D721Med (cell line): ENCODE results near the gene PRKX.
"Not testable (repeated sequence)": the region's sequence is repeated elsewhere in the genome, so short reads cannot be mapped to it uniquely, and the experiment has no call there.

Source experiments
- DNase-seq: peaks from one replicate; pipeline ENCODE4 v3.0.0; 2011; ENCODE audit warnings: low spot score; ENCODE audit not compliant: insufficient read length
- FAIRE-seq: peaks from 2 replicates; lab custom pipeline; 2011; peaks lifted over from hg19 to GRCh38; lab: Jason Lieb, UNC
- CTCF ChIP-seq: IDR thresholded peaks from 2 replicates; pipeline ENCODE4 v1.5.1; 2012; ENCODE audit warnings: mild to moderate bottlenecking, control low read depth; ENCODE audit not compliant: insufficient read depth; ENCODE audit errors: missing control alignments

PRKX gene

DNA sequence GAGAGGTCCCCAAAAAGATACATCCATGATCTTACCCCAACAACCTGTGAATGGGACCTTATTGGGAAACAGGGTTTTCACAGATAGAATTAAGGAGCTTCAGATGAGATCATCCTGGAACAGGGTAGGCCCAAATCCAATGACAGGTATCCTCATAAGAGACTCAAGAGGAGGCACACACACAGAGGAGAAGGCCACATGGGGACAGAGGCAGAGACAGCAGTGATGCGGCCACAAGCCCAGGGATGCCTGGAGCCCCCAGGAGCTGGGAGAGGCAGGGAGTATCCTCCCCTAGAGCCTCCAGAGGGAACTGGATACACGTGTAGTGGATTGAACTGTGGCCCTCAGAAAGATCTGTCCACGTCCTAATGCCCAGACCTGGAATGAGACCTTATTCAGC is 82.3 kb downstream of the PRKX start:
- DNase-seq: no peak
- TF ChIP-seq CTCF: no peak
- no peak for FAIRE-seq

- DNase-seq: no peak
- TF ChIP-seq CTCF: no peak
- peak; percentile 11 for FAIRE-seq
These were observed 85.9 kb downstream of the PRKX start for GRCh38 chrX:3627594-3627993.

GRCh38 chrX:3621414-3621813 is 92.0 kb downstream of the PRKX start:
- TF ChIP-seq CTCF: no peak
- no peak for FAIRE-seq
- no peak for DNase-seq

- not testable (repeated sequence) for FAIRE-seq
These were observed 101.7 kb downstream of the PRKX start for GRCh38 chrX:3611744-3612143.

DNA sequence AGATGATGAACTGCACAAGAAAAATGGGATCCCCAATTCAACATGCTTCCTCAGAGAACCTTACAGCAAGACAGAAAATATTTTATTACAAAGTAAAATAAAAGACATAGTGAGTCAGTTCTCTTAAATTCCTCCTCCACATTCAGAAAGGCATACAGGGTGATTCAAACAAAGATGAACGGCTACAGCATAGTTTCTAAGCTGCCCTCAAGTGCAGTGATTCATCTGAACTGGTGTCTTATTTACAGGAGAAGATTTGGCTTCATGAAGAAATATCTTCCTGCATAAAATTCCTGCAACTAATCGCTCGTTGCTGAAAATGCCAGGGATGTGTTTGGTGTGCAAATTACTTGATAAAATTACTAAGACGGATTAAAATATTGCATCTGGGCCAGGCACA is 103.6 kb downstream of the PRKX start:
- DNase-seq (no peak), FAIRE-seq (no peak)
- TF ChIP-seq CTCF: no peak

More at GRCh38 chrX:3611744-3612143, 101.7 kb downstream of the PRKX start:
- DNase-seq: not testable (repeated sequence)

DNA sequence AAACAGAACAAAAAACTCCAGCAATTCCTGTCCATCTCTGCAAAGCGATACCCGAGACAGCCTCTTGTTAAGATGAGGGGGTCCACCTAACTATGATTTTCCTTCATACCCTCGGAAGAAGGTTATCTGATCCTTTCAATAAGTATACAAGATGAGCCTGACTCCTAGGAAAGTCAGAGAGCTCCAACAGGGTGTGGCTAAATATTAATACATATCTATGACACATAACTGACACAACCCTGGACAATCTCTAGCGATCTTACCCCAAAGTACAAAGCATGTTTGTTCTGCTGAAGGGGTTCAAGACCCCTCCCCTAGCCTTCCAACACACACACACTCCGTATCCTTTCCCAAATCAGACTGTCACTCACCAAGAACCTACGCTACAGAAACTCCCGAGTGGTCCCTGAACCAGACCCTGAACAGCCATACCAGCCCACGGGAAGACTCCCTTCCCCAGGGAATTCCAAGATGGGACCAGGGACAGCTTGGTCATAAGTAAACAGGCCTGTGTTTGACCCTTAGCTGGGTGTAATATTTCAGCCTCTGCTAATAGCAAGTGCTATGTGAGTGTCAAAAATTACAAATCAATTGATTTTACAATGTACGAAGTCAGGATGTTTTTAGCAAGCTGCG is 110.3 kb downstream of the PRKX start:
- no peak for DNase-seq
- no peak for TF ChIP-seq CTCF
- no peak for FAIRE-seq

GRCh38 chrX:3599802-3600430 is 113.5 kb downstream of the PRKX start:
- FAIRE-seq: no peak
- DNase-seq: no peak
- no peak for TF ChIP-seq CTCF

DNA sequence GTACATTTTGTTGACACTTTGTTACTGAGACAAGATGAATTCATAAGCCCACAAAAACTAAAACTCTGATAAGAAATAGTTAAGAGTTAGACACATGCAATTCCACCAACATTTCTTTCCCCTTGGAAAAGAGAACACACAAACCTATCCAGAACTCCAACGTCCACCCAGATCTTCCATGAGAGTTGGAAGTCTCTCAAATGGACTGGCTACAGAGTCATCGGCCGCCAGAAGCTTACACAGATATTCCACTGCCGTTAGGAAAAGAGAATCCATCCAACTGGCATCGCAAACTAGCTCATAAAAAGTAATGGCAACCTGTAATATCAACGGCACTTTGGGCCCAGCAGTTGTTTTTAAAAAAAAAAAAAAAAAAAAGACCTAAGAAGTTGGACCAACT is 114.7 kb downstream of the PRKX start:
- FAIRE-seq: peak; percentile 70
- no peak for DNase-seq
- no peak for TF ChIP-seq CTCF
